Neural cell (in vitro differentiated cells): ENCODE data around the gene STK36. TPM values are rescaled to one million over a fixed set of nuclear protein-coding genes. Genes with fewer than 3 reads are reported as not detected.

ENCODE experiments used
- H2AFZ ChIP-seq: fragments of 200-600, 300-800 bp; sonication (generic), shearing (Covaris generic); 2 replicates; pipeline ENCODE4 v1.6.0; 2014; ENCODE audit warnings: low read depth, mild to moderate bottlenecking, antibody characterized with exemption, low read length, moderate library complexity
- H3F3A ChIP-seq: fragments of 200-600 bp; shearing (Covaris generic); 2 replicates; pipeline ENCODE4 v1.6.1; 2016; ENCODE audit warnings: mild to moderate bottlenecking, moderate library complexity, mixed read lengths, antibody characterized with exemption, low read length; ENCODE audit not compliant: insufficient read depth, poor library complexity, severe bottlenecking
- H3K27ac ChIP-seq: fragments of 200-600, 300-800 bp; sonication (generic), shearing (Covaris generic); 2 replicates; pipeline ENCODE4 v1.5.1; 2014; ENCODE audit warnings: mild to moderate bottlenecking, low read length, moderate library complexity
- H3K27me3 ChIP-seq: fragments of 300-800, 200-600 bp; sonication (generic), shearing (Covaris generic); 2 replicates; pipeline ENCODE4 v1.6.0; 2014; ENCODE audit warnings: mild to moderate bottlenecking, low read depth, low read length, moderate library complexity; ENCODE audit not compliant: insufficient read depth
- H3K36me3 ChIP-seq: fragments of 300-800, 200-600 bp; sonication (generic), shearing (Covaris generic); 2 replicates; pipeline ENCODE4 v1.5.1; 2014; ENCODE audit warnings: mild to moderate bottlenecking, antibody characterized with exemption, low read length, moderate library complexity; ENCODE audit not compliant: insufficient read depth
- H3K4me2 ChIP-seq: fragments of 300-800, 200-600 bp; sonication (generic), shearing (Covaris generic); 2 replicates; pipeline ENCODE4 v1.6.0; 2014; ENCODE audit warnings: mild to moderate bottlenecking, low read length
- H3K4me3 ChIP-seq: fragments of 300-800, 200-600 bp; sonication (generic), shearing (Covaris generic); 2 replicates; pipeline ENCODE4 v1.5.1; 2014; ENCODE audit warnings: mild to moderate bottlenecking, low read length, moderate library complexity
- H3K79me2 ChIP-seq: fragments of 200-600 bp; shearing (Covaris generic); replicated peaks from 2 replicates; pipeline ENCODE4 v1.6.0; 2014; ENCODE audit warnings: mild to moderate bottlenecking, low read length, moderate library complexity; ENCODE audit not compliant: insufficient read depth
- H3K9ac ChIP-seq: fragments of 300-800, 200-600 bp; sonication (generic), shearing (Covaris generic); 2 replicates; pipeline ENCODE4 v1.6.1; 2016; ENCODE audit warnings: mild to moderate bottlenecking, low read length, mixed read lengths
- H3K9me2 ChIP-seq: fragments of 200-600 bp; shearing (Covaris generic); 2 replicates; pipeline ENCODE4 v1.6.1; 2016; ENCODE audit warnings: mild to moderate bottlenecking, low read length, mixed read lengths; ENCODE audit not compliant: insufficient read depth
- H3K9me3 ChIP-seq: fragments of 200-600, 300-800 bp; sonication (generic), shearing (Covaris generic); 2 replicates; pipeline ENCODE4 v1.6.1; 2016; ENCODE audit warnings: mild to moderate bottlenecking, mixed run types, low read length, moderate library complexity, mixed read lengths
- H4K20me1 ChIP-seq: fragments of 200-600 bp; shearing (Covaris generic); 2 replicates; pipeline ENCODE4 v1.6.1; 2016; ENCODE audit warnings: mild to moderate bottlenecking, mixed run types; ENCODE audit not compliant: insufficient read depth
- CTCF ChIP-seq: fragments of 450-650 bp; IDR thresholded peaks from 2 replicates; pipeline ENCODE4 v1.5.1; 2014; ENCODE audit warnings: antibody characterized with exemption, mild to moderate bottlenecking, moderate library complexity; ENCODE audit not compliant: poor library complexity, severe bottlenecking
- EP300 ChIP-seq: fragments of 450-650 bp; conservative IDR thresholded peaks from 2 replicates; pipeline ENCODE4 v1.6.1; 2014; ENCODE audit warnings: antibody characterized with exemption, mild to moderate bottlenecking, moderate library complexity; ENCODE audit not compliant: poor library complexity, severe bottlenecking
- EZH2 ChIP-seq: fragments of 200-600, 300-800 bp; shearing (Covaris generic), sonication (generic); IDR thresholded peaks from 2 replicates; pipeline ENCODE4 v1.6.1; 2014; ENCODE audit warnings: antibody characterized with exemption, low read length, borderline replicate concordance, mild to moderate bottlenecking; ENCODE audit not compliant: insufficient read depth, poor library complexity, severe bottlenecking
- MXI1 ChIP-seq: fragments of 450-650 bp; conservative IDR thresholded peaks from 2 replicates; pipeline ENCODE4 v1.6.1; 2014; ENCODE audit warnings: antibody characterized with exemption, mild to moderate bottlenecking; ENCODE audit not compliant: poor library complexity, severe bottlenecking
- POLR2AphosphoS5 ChIP-seq: IDR thresholded peaks from 2 replicates; pipeline ENCODE4 v1.6.1; 2012
- RAD21 ChIP-seq: fragments of 450-650 bp; conservative IDR thresholded peaks from 2 replicates; pipeline ENCODE4 v1.6.1; 2014; ENCODE audit warnings: antibody characterized with exemption, mild to moderate bottlenecking, moderate library complexity
- REST ChIP-seq: IDR thresholded peaks from 2 replicates; pipeline ENCODE4 v1.6.1; 2012; ENCODE audit warnings: borderline replicate concordance
- SMC3 ChIP-seq: fragments of 450-650 bp; conservative IDR thresholded peaks from 2 replicates; pipeline ENCODE4 v1.6.1; 2014; ENCODE audit warnings: antibody characterized with exemption, mild to moderate bottlenecking, moderate library complexity; ENCODE audit not compliant: poor library complexity
- TAF1 ChIP-seq: IDR thresholded peaks from 2 replicates; pipeline ENCODE4 v1.6.1; 2012; ENCODE audit warnings: low read depth
- polyA plus RNA-seq: library from polyadenylated mRNA; depleted of rRNA; stranded (reverse); fragments of >200 nt; gene quantifications from 2 replicates; pipeline ENCODE4 v1.2.3, GENCODE V29; 2014

The STK36 gene
- polyA plus RNA-seq, 1 donor from 2014 or later = 69.7 TPM

GRCh38 chr2:218644721-218645120, 27.2 kb upstream of the STK36 start:
- Histone ChIP-seq H3K79me2 (no peaks in the 10 kb centered on the region), H3K27ac (no peak overlapping the region), H3F3A (no peaks in the 10 kb centered on the region), H3K36me3 (peaks cover 20% of the 10 kb centered on the region), H3K9ac (no peak overlapping the region), H3K9me2 (no peaks in the 10 kb centered on the region), H4K20me1 (no peaks in the 10 kb centered on the region), H2AFZ (no peak overlapping the region), H3K4me2 (no peak overlapping the region), H3K27me3 (no peaks in the 10 kb centered on the region), H3K4me3 (no peak overlapping the region), H3K9me3 (no peaks in the 10 kb centered on the region)
- no peak for TF ChIP-seq EP300
- TF ChIP-seq CTCF = no peak
- TF ChIP-seq MXI1 = no peak
- TF ChIP-seq RAD21 = no peak
- no peak for TF ChIP-seq EZH2

- Histone ChIP-seq H3F3A (no peaks in the 10 kb centered on the region), H3K27me3 (no peaks in the 10 kb centered on the region), H3K79me2 (no peaks in the 10 kb centered on the region), H3K9me2 (no peaks in the 10 kb centered on the region), H2AFZ (no peak overlapping the region), H4K20me1 (no peaks in the 10 kb centered on the region), H3K36me3 (peaks cover 19% of the 10 kb centered on the region), H3K9ac (no peak overlapping the region), H3K27ac (no peak overlapping the region), H3K4me3 (no peak overlapping the region), H3K4me2 (no peak overlapping the region), H3K9me3 (no peaks in the 10 kb centered on the region)
- TF ChIP-seq TAF1 = no peak
- no peak for TF ChIP-seq MXI1
- no peak for TF ChIP-seq RAD21
- no peak for TF ChIP-seq POLR2AphosphoS5
- no peak for TF ChIP-seq REST
- no peak for TF ChIP-seq EZH2
- TF ChIP-seq SMC3 = no peak
- TF ChIP-seq EP300 = no peak
- no peak for TF ChIP-seq CTCF
Observed at GRCh38 chr2:218645126-218645525, 26.8 kb upstream of the STK36 start.
